Measurements from ENCODE around the gene CUL4B.

GRCh38 chrX:120562569-120562926 is 1.8 kb upstream of the CUL4B start:
- no peak for TF ChIP-seq CTCF (IDR thresholded peaks at IDR 0.05)
- no peak for TF ChIP-seq POLR2A (IDR thresholded peaks at IDR 0.05)
- no peak for TF ChIP-seq POLR2AphosphoS5 (IDR thresholded peaks at IDR 0.05)
- no peak for TF ChIP-seq EP300 (IDR thresholded peaks at IDR 0.05)

All from upper lobe of left lung (tissue), 4 donors.